Myometrial cell (primary cell): ENCODE results near the gene ZSWIM4. TPM values are rescaled to one million over a fixed set of nuclear protein-coding genes. Genes with fewer than 3 reads are reported as not detected.

Experiments
- total RNA-seq: library from RNA; depleted of rRNA; stranded (reverse); fragments of >200 nt; gene quantifications from 2 replicates; pipeline ENCODE4 v1.2.3, GENCODE V29; 2015

ZSWIM4 gene
- 2.9 and 3.5 TPM in 2 replicates for total RNA-seq

GRCh38 chr19:13794757-13795589 is at the start of gene ZSWIM4:
Gene ZSWIM4, plus strand, starts transcription at chr19:13795443. Its CDS starts 206 bp downstream, at chr19:13795649.

GRCh38 chr19:13764101-13764807 is 31.0 kb upstream of the ZSWIM4 start, which contains the start of gene MRI1:
Gene MRI1, plus strand, starts transcription at chr19:13764522. Its CDS starts 67 bp downstream, at chr19:13764589.

GRCh38 chr19:13774217-13775191 is 20.7 kb upstream of the ZSWIM4 start, which contains the start of gene C19orf53:
Gene C19orf53, plus strand, starts transcription at chr19:13774456. Its CDS starts 22 bp downstream, at chr19:13774478.

GRCh38 chr19:13876834-13877233 is 81.6 kb downstream of the ZSWIM4 start, which contains the start of gene NANOS3:
Gene NANOS3, plus strand, starts transcription at chr19:13877134. Its CDS starts 115 bp downstream, at chr19:13877249.

Other genes starting within 250 kb of the ZSWIM4 start
- gene MRI1, start 30.9 kb upstream of the ZSWIM4 start, total RNA-seq = 37.5 and 41.3 TPM in 2 replicates
- 184 and 219 TPM in 2 replicates for gene C19orf53, start 21.0 kb upstream of the ZSWIM4 start, total RNA-seq
- not detected in 2 replicates for gene NANOS3, start 81.7 kb downstream of the ZSWIM4 start, total RNA-seq
- gene BRME1, start 110.7 kb downstream of the ZSWIM4 start, total RNA-seq = under 0.01 TPM in 1 of 2 replicates, not detected in the other
- gene CC2D1A, start 110.8 kb downstream of the ZSWIM4 start, total RNA-seq = 24.1 and 37.2 TPM in 2 replicates
- 0.29 and 8.9 TPM in 2 replicates for gene PODNL1, start 143.0 kb downstream of the ZSWIM4 start, total RNA-seq
- 20.7 and 34.3 TPM in 2 replicates for gene DCAF15, start 157.1 kb downstream of the ZSWIM4 start, total RNA-seq
- gene RFX1, start 210.9 kb downstream of the ZSWIM4 start, total RNA-seq = 3.7 and 6.7 TPM in 2 replicates
- not detected in 2 replicates for gene RLN3, start 232.7 kb downstream of the ZSWIM4 start, total RNA-seq
- 14.4 and 15.3 TPM in 2 replicates for gene IL27RA, start 236.3 kb downstream of the ZSWIM4 start, total RNA-seq